ENCODE measurements around the gene PROCA1.
"Not testable (repeated sequence)": the region's sequence is repeated elsewhere in the genome, so short reads cannot be mapped to it uniquely, and the experiment has no call there.

Gene PROCA1

GRCh38 chr17:28725660-28726225 lies 14.1 kb upstream of the PROCA1 start:
- Histone ChIP-seq H3K27ac (ENCODE audit: low read depth, low read length) (peak overlapping the region; percentile 91), H4K12ac (ENCODE audit: low read depth, low read length) (peak overlapping the region; percentile 92), H3K36me3 (ENCODE audit: control insufficient read depth in 1 of 2, insufficient read depth in 2 of 2, low read length in 2 of 2) (peaks cover 25 to 35% of the 10 kb centered on the region in 2 experiments), H3K4ac (ENCODE audit: low read depth, low read length) (peak overlapping the region; percentile 77), H3K9ac (ENCODE audit: low read length) (peak overlapping the region; percentile 76), H4K8ac (ENCODE audit: low read depth, low read length) (peak overlapping the region; percentile 98), H3K9me3 (ENCODE audit: insufficient read depth, low read depth, low read length) (no peaks in the 10 kb centered on the region), H2BK120ac (ENCODE audit: insufficient read depth, low read length, poor library complexity) (peak overlapping the region; percentile 92), H3K14ac (ENCODE audit: low read length) (peak overlapping the region; percentile 96), H3K23ac (ENCODE audit: low read length) (no peak overlapping the region), H3K4me1 (ENCODE audit: control insufficient read depth in 1 of 2, insufficient read depth in 2 of 2, low read length in 2 of 2) (peaks cover 16 to 17% of the 10 kb centered on the region in 2 experiments), H2BK5ac (ENCODE audit: low read depth, low read length, poor library complexity) (peak overlapping the region; percentile 95), H2AFZ (ENCODE audit: insufficient read depth, low read length, poor library complexity) (peak overlapping the region; percentile 77), H3K4me3 (ENCODE audit: low read depth, low read length) (peak overlapping the region; percentile 75), H3K18ac (ENCODE audit: low read length) (peak overlapping the region; percentile 97), H3K27me3 (ENCODE audit: insufficient read depth, low read length) (no peaks in the 10 kb centered on the region), H2BK12ac (ENCODE audit: low read length) (peak overlapping the region; percentile 55), H2AK5ac (ENCODE audit: low read length) (peak overlapping the region; percentile 87), H3K4me2 (ENCODE audit: low read length) (peak overlapping the region; percentile 85), H4K91ac (ENCODE audit: low read depth, low read length) (peak overlapping the region; percentile 95), H3K79me2 (ENCODE audit: control insufficient read depth, insufficient read depth, low read length, poor library complexity) (peaks cover 16% of the 10 kb centered on the region), H3K79me1 (ENCODE audit: low read length) (peaks cover 28% of the 10 kb centered on the region)
- DNase-seq = peak in 1 of 2 donors; percentile 63
- no CpG with 5 or more reads among the region's 45 CpGs for WGBS (ENCODE audit: extremely low coverage, insufficient coverage, insufficient read length)

- Histone ChIP-seq H3K36me3 (ENCODE audit: control insufficient read depth in 1 of 2, insufficient read depth in 2 of 2, low read length in 2 of 2) (peaks cover 27 to 36% of the 10 kb centered on the region in 2 experiments), H3K9ac (ENCODE audit: low read length) (peak overlapping the region; percentile 8), H2BK5ac (ENCODE audit: low read depth, low read length, poor library complexity) (peak overlapping the region; percentile 20), H2BK120ac (ENCODE audit: insufficient read depth, low read length, poor library complexity) (no peak overlapping the region), H3K4ac (ENCODE audit: low read depth, low read length) (no peak overlapping the region), H2BK12ac (ENCODE audit: low read length) (no peak overlapping the region), H3K79me1 (ENCODE audit: low read length) (peaks cover 29% of the 10 kb centered on the region), H3K27me3 (ENCODE audit: insufficient read depth, low read length) (no peaks in the 10 kb centered on the region), H4K91ac (ENCODE audit: low read depth, low read length) (peak overlapping the region; percentile 95), H4K12ac (ENCODE audit: low read depth, low read length) (no peak overlapping the region), H3K14ac (ENCODE audit: low read length) (no peak overlapping the region), H3K9me3 (ENCODE audit: insufficient read depth, low read depth, low read length) (no peaks in the 10 kb centered on the region), H3K79me2 (ENCODE audit: control insufficient read depth, insufficient read depth, low read length, poor library complexity) (peaks cover 19% of the 10 kb centered on the region), H3K4me1 (ENCODE audit: control insufficient read depth in 1 of 2, insufficient read depth in 2 of 2, low read length in 2 of 2) (peaks cover 16 to 17% of the 10 kb centered on the region in 2 experiments), H3K23ac (ENCODE audit: low read length) (no peak overlapping the region), H3K18ac (ENCODE audit: low read length) (peak overlapping the region; percentile 97), H2AFZ (ENCODE audit: insufficient read depth, low read length, poor library complexity) (peak overlapping the region; percentile 19), H3K27ac (ENCODE audit: low read depth, low read length) (peak overlapping the region; percentile 91), H3K4me3 (ENCODE audit: low read depth, low read length) (peak overlapping the region; percentile 75), H3K4me2 (ENCODE audit: low read length) (peak overlapping the region; percentile 85), H2AK5ac (ENCODE audit: low read length) (peak overlapping the region; percentile 16), H4K8ac (ENCODE audit: low read depth, low read length) (no peak overlapping the region)
- DNase-seq = peak; percentile 71 to 81
- no CpG with 5 or more reads among the region's 20 CpGs for WGBS (ENCODE audit: extremely low coverage, insufficient coverage, insufficient read length)
Measured at GRCh38 chr17:28725166-28725659, 13.5 kb upstream of the PROCA1 start.

GRCh38 chr17:28724500-28725165 lies 12.9 kb upstream of the PROCA1 start:
- Histone ChIP-seq H3K9ac (ENCODE audit: low read length) (peak overlapping the region; percentile 39), H2BK12ac (ENCODE audit: low read length) (no peak overlapping the region), H3K79me2 (ENCODE audit: control insufficient read depth, insufficient read depth, low read length, poor library complexity) (peaks cover 23% of the 10 kb centered on the region), H2BK5ac (ENCODE audit: low read depth, low read length, poor library complexity) (no peak overlapping the region), H3K27ac (ENCODE audit: low read depth, low read length) (peak overlapping the region; percentile 91), H3K4ac (ENCODE audit: low read depth, low read length) (no peak overlapping the region), H2AFZ (ENCODE audit: insufficient read depth, low read length, poor library complexity) (no peak overlapping the region), H4K12ac (ENCODE audit: low read depth, low read length) (no peak overlapping the region), H4K8ac (ENCODE audit: low read depth, low read length) (no peak overlapping the region), H3K27me3 (ENCODE audit: insufficient read depth, low read length) (no peaks in the 10 kb centered on the region), H3K23ac (ENCODE audit: low read length) (no peak overlapping the region), H3K4me3 (ENCODE audit: low read depth, low read length) (peak overlapping the region; percentile 75), H3K79me1 (ENCODE audit: low read length) (peaks cover 33% of the 10 kb centered on the region), H3K14ac (ENCODE audit: low read length) (no peak overlapping the region), H3K18ac (ENCODE audit: low read length) (no peak overlapping the region), H2BK120ac (ENCODE audit: insufficient read depth, low read length, poor library complexity) (no peak overlapping the region), H3K4me1 (ENCODE audit: control insufficient read depth in 1 of 2, insufficient read depth in 2 of 2, low read length in 2 of 2) (peaks cover 16 to 17% of the 10 kb centered on the region in 2 experiments), H3K9me3 (ENCODE audit: insufficient read depth, low read depth, low read length) (no peaks in the 10 kb centered on the region), H3K4me2 (ENCODE audit: low read length) (peak overlapping the region; percentile 85), H2AK5ac (ENCODE audit: low read length) (no peak overlapping the region), H4K91ac (ENCODE audit: low read depth, low read length) (no peak overlapping the region), H3K36me3 (ENCODE audit: control insufficient read depth in 1 of 2, insufficient read depth in 2 of 2, low read length in 2 of 2) (peaks cover 27 to 36% of the 10 kb centered on the region in 2 experiments)
- WGBS (ENCODE audit: extremely low coverage, insufficient coverage, insufficient read length) = no CpG with 5 or more reads among the region's 10 CpGs
- no peak for DNase-seq

GRCh38 chr17:28723836-28724499 lies 12.3 kb upstream of the PROCA1 start:
- WGBS (ENCODE audit: extremely low coverage, insufficient coverage, insufficient read length) = no CpG with 5 or more reads among the region's 4 CpGs
- Histone ChIP-seq H3K79me1 (ENCODE audit: low read length) (peaks cover 37% of the 10 kb centered on the region), H3K27ac (ENCODE audit: low read depth, low read length) (peak overlapping the region; percentile 1), H3K4me1 (ENCODE audit: control insufficient read depth in 1 of 2, insufficient read depth in 2 of 2, low read length in 2 of 2) (peaks cover 16 to 20% of the 10 kb centered on the region in 2 experiments), H3K79me2 (ENCODE audit: control insufficient read depth, insufficient read depth, low read length, poor library complexity) (peaks cover 23% of the 10 kb centered on the region), H3K4me2 (ENCODE audit: low read length) (peak overlapping the region; percentile 85), H3K9ac (ENCODE audit: low read length) (peak overlapping the region; percentile 39), H3K36me3 (ENCODE audit: control insufficient read depth in 1 of 2, insufficient read depth in 2 of 2, low read length in 2 of 2) (peaks cover 27 to 36% of the 10 kb centered on the region in 2 experiments)
- not testable (repeated sequence) for H4K8ac ChIP-seq (ENCODE audit: low read depth, low read length); H3K23ac ChIP-seq (ENCODE audit: low read length); H3K18ac ChIP-seq (ENCODE audit: low read length); H4K91ac ChIP-seq (ENCODE audit: low read depth, low read length); H2AFZ ChIP-seq (ENCODE audit: insufficient read depth, low read length, poor library complexity); H3K14ac ChIP-seq (ENCODE audit: low read length); H2AK5ac ChIP-seq (ENCODE audit: low read length); H3K9me3 ChIP-seq (ENCODE audit: insufficient read depth, low read depth, low read length); H4K12ac ChIP-seq (ENCODE audit: low read depth, low read length); H3K4me3 ChIP-seq (ENCODE audit: low read depth, low read length); H2BK12ac ChIP-seq (ENCODE audit: low read length); H2BK120ac ChIP-seq (ENCODE audit: insufficient read depth, low read length, poor library complexity); H3K4ac ChIP-seq (ENCODE audit: low read depth, low read length); H3K27me3 ChIP-seq (ENCODE audit: insufficient read depth, low read length); H2BK5ac ChIP-seq (ENCODE audit: low read depth, low read length, poor library complexity)
- DNase-seq = peak; percentile 19 to 65

Measured in trophoblast cell (in vitro differentiated cells and primary cell).